KMS-11 (cell line): Measurements from ENCODE around the gene KCTD7.
A peak's percentile ranks its signal among the peaks of the same experiment; 100 is the strongest.
"Not testable (repeated sequence)": the region's sequence is repeated elsewhere in the genome, so short reads cannot be mapped to it uniquely, and the experiment has no call there.

Source experiments
- H2AFZ ChIP-seq: fragments of 200-600 bp; sonication (generic); 2 replicates; pipeline ENCODE4 v1.6.1; 2016; ENCODE audit warnings: antibody characterized with exemption, mixed run types, low read depth
- H3K27ac ChIP-seq: fragments of 200-600 bp; sonication (generic); 2 replicates; pipeline ENCODE4 v1.6.1; 2016; ENCODE audit warnings: mild to moderate bottlenecking, mixed run types
- H3K27me3 ChIP-seq: fragments of 200-600 bp; sonication (generic); 2 replicates; pipeline ENCODE4 v1.6.1; 2017; ENCODE audit warnings: mild to moderate bottlenecking, low read depth, mixed run types, moderate library complexity; ENCODE audit not compliant: insufficient read depth
- H3K36me3 ChIP-seq: fragments of 200-600 bp; sonication (generic); 2 replicates; pipeline ENCODE4 v1.6.1; 2017; ENCODE audit warnings: mild to moderate bottlenecking, mixed run types; ENCODE audit not compliant: insufficient read depth
- H3K4me1 ChIP-seq: fragments of 200-600 bp; sonication (generic); 2 replicates; pipeline ENCODE4 v1.6.1; 2016; ENCODE audit warnings: mild to moderate bottlenecking, low read depth, mixed run types; ENCODE audit not compliant: poor library complexity, severe bottlenecking
- H3K4me2 ChIP-seq: fragments of 200-600 bp; sonication (generic); 2 replicates; pipeline ENCODE4 v1.7.0; 2016; ENCODE audit warnings: mild to moderate bottlenecking, mixed run types
- H3K4me3 ChIP-seq: fragments of 200-600 bp; sonication (generic); IDR thresholded peaks from 2 replicates; pipeline ENCODE4 v1.6.1; 2017; ENCODE audit warnings: low read depth, low read length, mixed read lengths; ENCODE audit not compliant: insufficient read depth
- H3K79me2 ChIP-seq: fragments of 200-600 bp; sonication (generic); 2 replicates; pipeline ENCODE4 v1.6.1; 2016; ENCODE audit warnings: low read depth, mixed run types; ENCODE audit not compliant: insufficient read depth
- H3K9ac ChIP-seq: fragments of 200-600 bp; sonication (generic); 2 replicates; pipeline ENCODE4 v1.6.1; 2016; ENCODE audit warnings: mild to moderate bottlenecking, mixed run types
- H4K20me1 ChIP-seq: fragments of 200-600 bp; sonication (generic); 2 replicates; pipeline ENCODE4 v1.6.1; 2016; ENCODE audit warnings: mild to moderate bottlenecking, mixed run types; ENCODE audit not compliant: insufficient read depth
- TF ChIP-seq, protein P1 (sequence below): fragments of 200-600 bp; sonication (generic); conservative IDR thresholded peaks from 2 replicates; pipeline ENCODE4 v1.6.1; 2017; ENCODE audit warnings: low read depth, mild to moderate bottlenecking, antibody characterized with exemption, low read length, moderate library complexity, mixed read lengths

KCTD7 gene

GRCh38 chr7:66681491-66682349 is 53.0 kb downstream of the KCTD7 start:
- Histone ChIP-seq H3K27ac (peak overlapping the region; percentile 82), H3K9ac (peak overlapping the region; percentile 77), H2AFZ (peak overlapping the region; percentile 91), H3K27me3 (no peaks in the 10 kb centered on the region), H3K4me2 (peak overlapping the region; percentile 63), H3K36me3 (no peaks in the 10 kb centered on the region), H4K20me1 (no peaks in the 10 kb centered on the region), H3K4me1 (peaks cover 7% of the 10 kb centered on the region), H3K4me3 (no peak overlapping the region), H3K79me2 (peaks cover 8% of the 10 kb centered on the region; the same call in 1 of the 2 replicates)
- TF ChIP-seq, protein P1, sequence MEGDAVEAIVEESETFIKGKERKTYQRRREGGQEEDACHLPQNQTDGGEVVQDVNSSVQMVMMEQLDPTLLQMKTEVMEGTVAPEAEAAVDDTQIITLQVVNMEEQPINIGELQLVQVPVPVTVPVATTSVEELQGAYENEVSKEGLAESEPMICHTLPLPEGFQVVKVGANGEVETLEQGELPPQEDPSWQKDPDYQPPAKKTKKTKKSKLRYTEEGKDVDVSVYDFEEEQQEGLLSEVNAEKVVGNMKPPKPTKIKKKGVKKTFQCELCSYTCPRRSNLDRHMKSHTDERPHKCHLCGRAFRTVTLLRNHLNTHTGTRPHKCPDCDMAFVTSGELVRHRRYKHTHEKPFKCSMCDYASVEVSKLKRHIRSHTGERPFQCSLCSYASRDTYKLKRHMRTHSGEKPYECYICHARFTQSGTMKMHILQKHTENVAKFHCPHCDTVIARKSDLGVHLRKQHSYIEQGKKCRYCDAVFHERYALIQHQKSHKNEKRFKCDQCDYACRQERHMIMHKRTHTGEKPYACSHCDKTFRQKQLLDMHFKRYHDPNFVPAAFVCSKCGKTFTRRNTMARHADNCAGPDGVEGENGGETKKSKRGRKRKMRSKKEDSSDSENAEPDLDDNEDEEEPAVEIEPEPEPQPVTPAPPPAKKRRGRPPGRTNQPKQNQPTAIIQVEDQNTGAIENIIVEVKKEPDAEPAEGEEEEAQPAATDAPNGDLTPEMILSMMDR, result no peak

DNA sequence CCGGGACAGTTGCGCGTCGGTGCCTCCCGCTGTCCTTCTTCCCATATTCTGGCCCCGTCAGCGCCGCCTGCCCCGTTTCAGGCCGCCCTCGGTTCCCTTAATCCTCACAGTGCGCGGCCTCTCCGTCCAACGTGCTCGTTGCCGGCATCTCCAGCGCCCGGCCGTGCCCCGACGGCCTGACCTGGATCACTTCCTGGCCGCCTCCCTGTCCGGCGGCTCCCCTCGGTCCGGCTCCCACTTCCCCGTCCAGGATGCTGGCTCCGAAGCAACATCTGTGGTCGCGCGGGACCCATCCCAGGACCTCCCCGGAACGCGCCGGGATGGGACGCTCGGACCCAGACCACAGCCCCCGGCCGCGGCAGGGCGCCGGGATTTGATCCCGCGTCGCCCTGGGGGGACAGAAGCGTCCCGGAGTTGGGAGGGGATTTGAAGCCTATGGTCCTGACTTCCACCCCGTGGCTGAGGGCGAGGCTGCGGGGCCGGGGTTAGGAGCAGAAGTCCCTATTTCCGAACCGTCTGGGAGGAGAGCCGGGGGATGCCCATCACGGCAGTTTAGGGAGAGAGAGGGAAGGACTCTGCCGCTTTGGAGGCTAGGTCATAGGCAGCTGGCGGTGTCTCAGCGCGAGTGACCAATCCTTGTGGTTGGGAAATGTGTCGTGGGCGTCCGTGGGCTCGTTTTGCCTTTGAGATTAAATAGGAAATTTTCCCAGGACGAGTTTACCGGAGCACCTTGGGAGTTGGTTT is 53.8 kb downstream of the KCTD7 start:
- Histone ChIP-seq H3K4me1 (peaks cover 7% of the 10 kb centered on the region), H3K36me3 (no peaks in the 10 kb centered on the region), H3K27ac (no peak overlapping the region), H4K20me1 (no peaks in the 10 kb centered on the region), H3K9ac (peak overlapping the region; percentile 77; the same call in 1 of the 2 replicates), H3K79me2 (peaks cover 8% of the 10 kb centered on the region; the same call in 1 of the 2 replicates), H3K27me3 (no peaks in the 10 kb centered on the region), H3K4me3 (no peak overlapping the region), H2AFZ (peak overlapping the region; percentile 91), H3K4me2 (peak overlapping the region; percentile 63)
- TF ChIP-seq, protein P1, result no peak

- H3K27ac ChIP-seq, H3K36me3 ChIP-seq, H3K4me1 ChIP-seq, H3K79me2 ChIP-seq, H4K20me1 ChIP-seq, H2AFZ ChIP-seq, H3K4me3 ChIP-seq, H3K9ac ChIP-seq, H3K27me3 ChIP-seq: not testable (repeated sequence)
- H3K4me2 ChIP-seq, result peak overlapping the region; percentile 63; the same call in 1 of the 2 replicates
Observed at GRCh38 chr7:66683094-66683769, 54.6 kb downstream of the KCTD7 start.

- TF ChIP-seq, protein P1, result no peak
- Histone ChIP-seq H3K27me3 (no peaks in the 10 kb centered on the region), H3K4me2 (no peak overlapping the region), H3K9ac (no peak overlapping the region), H3K4me1 (peaks cover 7% of the 10 kb centered on the region), H2AFZ (no peak overlapping the region), H3K36me3 (no peaks in the 10 kb centered on the region), H3K79me2 (peaks cover 8% of the 10 kb centered on the region; the same call in 1 of the 2 replicates), H4K20me1 (no peaks in the 10 kb centered on the region), H3K27ac (no peak overlapping the region), H3K4me3 (no peak overlapping the region)
Observed at GRCh38 chr7:66683770-66684123, 55.1 kb downstream of the KCTD7 start.

- H3K4me2 ChIP-seq, H3K4me1 ChIP-seq, H3K36me3 ChIP-seq, H3K79me2 ChIP-seq, H3K27me3 ChIP-seq, H3K4me3 ChIP-seq, H3K9ac ChIP-seq, H2AFZ ChIP-seq, H4K20me1 ChIP-seq, H3K27ac ChIP-seq: not testable (repeated sequence)
Observed at GRCh38 chr7:66685663-66686062, 57.0 kb downstream of the KCTD7 start.
